Measurements from ENCODE around the gene BTG1. TPM values are rescaled to one million over a fixed set of nuclear protein-coding genes. Genes with fewer than 3 reads are reported as not detected.
A peak's percentile ranks its signal among the peaks of the same experiment; 100 is the strongest.

Gene BTG1
- total RNA-seq, 1 donor from 2014 or later, result 164 TPM

DNA sequence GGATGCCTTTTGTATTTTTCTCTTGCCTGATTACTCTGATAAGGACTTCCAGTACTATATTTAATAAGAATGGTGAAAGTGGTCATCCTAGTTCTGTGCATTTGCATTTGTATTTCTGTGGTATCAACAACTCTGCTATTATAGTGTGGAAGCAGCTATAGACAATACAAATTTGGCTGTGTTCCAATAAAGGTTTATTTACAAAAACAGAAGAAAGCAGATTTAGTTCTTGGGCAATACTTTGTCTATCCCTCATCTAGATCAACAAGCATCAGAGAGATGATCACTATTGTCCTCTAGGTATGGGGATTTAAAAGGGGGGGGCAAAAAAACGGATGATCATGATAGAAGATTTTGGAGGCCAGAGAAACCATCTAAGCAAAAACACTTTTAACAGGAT, 19.1 kb upstream of the BTG1 start:
- Mint-ChIP-seq H3K27ac (no peak overlapping the region), H3K9me3 (ENCODE audit: low read depth) (no peaks in the 10 kb centered on the region), H3K4me1 (ENCODE audit: low read depth) (peaks cover 6% of the 10 kb centered on the region), H3K4me3 (ENCODE audit: low read depth) (no peak overlapping the region), H3K27me3 (no peaks in the 10 kb centered on the region), H3K36me3 (ENCODE audit: insufficient read depth) (no peaks in the 10 kb centered on the region)
- DNase-seq (ENCODE audit: low spot score, unreplicated experiment), result no peak
- TF ChIP-seq, protein P1, sequence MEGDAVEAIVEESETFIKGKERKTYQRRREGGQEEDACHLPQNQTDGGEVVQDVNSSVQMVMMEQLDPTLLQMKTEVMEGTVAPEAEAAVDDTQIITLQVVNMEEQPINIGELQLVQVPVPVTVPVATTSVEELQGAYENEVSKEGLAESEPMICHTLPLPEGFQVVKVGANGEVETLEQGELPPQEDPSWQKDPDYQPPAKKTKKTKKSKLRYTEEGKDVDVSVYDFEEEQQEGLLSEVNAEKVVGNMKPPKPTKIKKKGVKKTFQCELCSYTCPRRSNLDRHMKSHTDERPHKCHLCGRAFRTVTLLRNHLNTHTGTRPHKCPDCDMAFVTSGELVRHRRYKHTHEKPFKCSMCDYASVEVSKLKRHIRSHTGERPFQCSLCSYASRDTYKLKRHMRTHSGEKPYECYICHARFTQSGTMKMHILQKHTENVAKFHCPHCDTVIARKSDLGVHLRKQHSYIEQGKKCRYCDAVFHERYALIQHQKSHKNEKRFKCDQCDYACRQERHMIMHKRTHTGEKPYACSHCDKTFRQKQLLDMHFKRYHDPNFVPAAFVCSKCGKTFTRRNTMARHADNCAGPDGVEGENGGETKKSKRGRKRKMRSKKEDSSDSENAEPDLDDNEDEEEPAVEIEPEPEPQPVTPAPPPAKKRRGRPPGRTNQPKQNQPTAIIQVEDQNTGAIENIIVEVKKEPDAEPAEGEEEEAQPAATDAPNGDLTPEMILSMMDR (IDR thresholded peaks at IDR 0.05; ENCODE audit: unreplicated experiment), result no peak

DNA sequence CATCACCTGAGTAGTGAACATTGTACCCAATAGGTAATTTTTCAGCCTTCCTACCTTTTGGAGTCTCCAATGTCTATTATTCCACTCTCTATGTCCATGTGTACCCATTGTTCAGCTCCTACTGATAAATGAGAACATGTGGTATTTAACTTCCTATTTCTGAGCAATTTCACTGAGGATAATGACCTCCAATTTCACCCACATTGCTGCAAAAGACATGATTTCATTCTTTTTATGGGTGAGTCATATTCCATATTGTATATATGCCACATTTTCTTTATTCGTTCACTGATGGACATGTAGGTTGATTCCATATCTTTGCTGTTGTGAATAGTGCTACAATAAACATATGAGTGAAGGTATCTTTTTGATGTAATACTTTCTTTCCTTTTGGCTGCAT, 16.4 kb upstream of the BTG1 start:
- Mint-ChIP-seq H3K27ac (no peak overlapping the region), H3K9me3 (ENCODE audit: low read depth) (no peaks in the 10 kb centered on the region), H3K4me1 (ENCODE audit: low read depth) (peaks cover 10% of the 10 kb centered on the region), H3K4me3 (ENCODE audit: low read depth) (no peak overlapping the region), H3K36me3 (ENCODE audit: insufficient read depth) (no peaks in the 10 kb centered on the region), H3K27me3 (no peaks in the 10 kb centered on the region)
- no peak for DNase-seq (ENCODE audit: low spot score, unreplicated experiment)
- TF ChIP-seq, protein P1 (IDR thresholded peaks at IDR 0.05; ENCODE audit: unreplicated experiment), result no peak

DNA sequence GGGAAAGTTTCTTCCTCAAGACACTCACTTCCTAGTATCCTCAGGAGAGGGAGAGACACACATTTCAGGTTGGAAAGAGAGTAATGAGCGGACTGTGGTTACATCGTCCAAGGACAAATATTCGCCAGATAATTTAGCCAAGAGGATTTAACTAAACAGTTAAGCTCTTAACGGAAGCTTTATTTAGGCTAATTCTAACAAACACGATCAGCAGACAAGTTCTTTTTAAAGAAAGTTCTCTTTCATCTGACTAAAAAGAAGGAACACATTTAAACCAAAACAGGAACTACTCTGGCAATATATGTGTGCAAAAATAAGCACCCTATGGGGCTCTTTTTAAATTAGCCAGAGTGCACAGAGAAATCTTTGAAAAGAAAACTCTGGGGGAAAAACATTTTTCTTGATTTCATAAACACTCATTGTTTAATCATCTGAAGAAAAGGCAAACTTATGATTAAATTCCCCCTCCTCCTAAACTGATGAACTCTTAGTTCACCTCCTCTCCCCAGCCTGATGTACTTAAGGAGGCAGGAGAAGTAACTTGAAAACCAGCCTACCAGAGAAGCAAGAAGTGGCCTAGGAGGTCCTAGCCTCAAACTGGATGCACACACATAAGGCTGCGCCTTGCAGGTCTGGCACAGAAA, 13.3 kb upstream of the BTG1 start:
- Mint-ChIP-seq H3K36me3 (ENCODE audit: insufficient read depth) (no peaks in the 10 kb centered on the region), H3K4me3 (ENCODE audit: low read depth) (no peak overlapping the region), H3K27me3 (no peaks in the 10 kb centered on the region), H3K27ac (peak overlapping the region; percentile 29), H3K9me3 (ENCODE audit: low read depth) (peaks cover 3% of the 10 kb centered on the region), H3K4me1 (ENCODE audit: low read depth) (peaks cover 5% of the 10 kb centered on the region)
- TF ChIP-seq, protein P1 (IDR thresholded peaks at IDR 0.05; ENCODE audit: unreplicated experiment), result no peak
- DNase-seq (ENCODE audit: low spot score, unreplicated experiment), result no peak

DNA sequence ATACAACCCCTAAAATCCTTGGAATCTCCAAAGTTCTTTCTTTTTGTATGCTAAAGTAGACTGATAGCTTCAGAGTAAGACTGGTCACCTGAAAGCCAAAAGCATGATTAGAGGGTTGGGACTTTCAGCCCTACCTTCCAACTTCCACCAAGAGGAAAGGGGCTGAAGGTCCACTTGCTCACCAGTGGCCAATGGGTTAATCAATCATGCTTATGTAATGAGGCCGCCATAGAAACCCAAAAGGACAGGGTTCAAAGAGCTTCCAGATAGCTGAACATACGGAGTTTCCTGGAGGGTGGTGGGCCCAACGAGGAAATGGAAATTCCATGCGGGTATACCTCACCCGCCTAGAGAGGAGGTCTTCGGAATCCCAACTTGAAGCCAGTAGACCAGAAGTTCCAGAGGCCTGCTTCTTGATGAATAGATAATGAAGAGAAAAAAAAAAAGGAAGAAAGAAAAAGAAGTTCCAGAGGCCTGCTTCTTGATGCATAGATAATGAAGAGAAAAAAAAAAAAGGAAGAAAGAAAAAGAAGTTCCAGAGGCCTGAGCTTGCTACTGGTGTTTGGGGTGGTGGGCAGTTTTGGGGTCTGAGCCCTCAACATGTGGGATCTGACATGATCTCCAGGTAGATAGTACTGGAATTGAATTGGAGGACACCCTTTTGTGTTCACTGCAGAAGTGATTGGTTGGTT, 11.2 kb upstream of the BTG1 start:
- Mint-ChIP-seq H3K36me3 (ENCODE audit: insufficient read depth) (no peaks in the 10 kb centered on the region), H3K9me3 (ENCODE audit: low read depth) (peaks cover 3% of the 10 kb centered on the region), H3K4me3 (ENCODE audit: low read depth) (no peak overlapping the region), H3K27ac (no peak overlapping the region), H3K27me3 (no peaks in the 10 kb centered on the region), H3K4me1 (ENCODE audit: low read depth) (peaks cover 5% of the 10 kb centered on the region)
- DNase-seq (ENCODE audit: low spot score, unreplicated experiment), result no peak
- TF ChIP-seq, protein P1 (IDR thresholded peaks at IDR 0.05; ENCODE audit: unreplicated experiment), result no peak

DNA sequence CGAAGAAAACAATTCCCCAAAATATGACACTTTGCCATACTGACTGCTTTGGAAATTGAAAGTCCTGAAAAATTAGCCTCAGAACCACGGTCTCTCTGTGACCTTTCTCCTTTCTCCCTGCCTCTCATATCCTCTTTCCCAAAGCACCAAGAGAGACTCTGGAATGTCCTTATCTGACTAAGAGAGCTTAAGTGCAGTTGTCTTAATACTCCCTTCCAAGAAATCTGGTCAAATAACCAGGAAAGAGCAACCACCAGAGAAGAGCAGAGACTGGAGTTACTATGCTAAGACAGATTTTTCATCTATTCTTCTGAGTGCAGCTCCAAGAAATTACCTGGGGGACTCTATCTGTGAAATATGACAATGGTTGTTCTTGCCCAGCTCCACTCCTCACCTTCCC, 10.5 kb upstream of the BTG1 start:
- peaks cover 3% of the 10 kb centered on the region for H3K9me3 Mint-ChIP-seq (ENCODE audit: low read depth)
- no peaks in the 10 kb centered on the region for H3K36me3 Mint-ChIP-seq (ENCODE audit: insufficient read depth)
- H3K4me1 Mint-ChIP-seq (ENCODE audit: low read depth), result peaks cover 5% of the 10 kb centered on the region
- H3K27ac Mint-ChIP-seq, result no peak overlapping the region
- H3K27me3 Mint-ChIP-seq, result no peaks in the 10 kb centered on the region
- TF ChIP-seq, protein P1 (IDR thresholded peaks at IDR 0.05; ENCODE audit: unreplicated experiment), result no peak
- DNase-seq (ENCODE audit: low spot score, unreplicated experiment), result no peak
- H3K4me3 Mint-ChIP-seq (ENCODE audit: low read depth), result no peak overlapping the region
